Nephron (organoid): ENCODE results near the gene GTPBP4.
"Not testable (repeated sequence)": the region's sequence is repeated elsewhere in the genome, so short reads cannot be mapped to it uniquely, and the experiment has no call there.

Source experiments
- H3K27ac Mint-ChIP-seq, 3 experiments: 2 replicates each; pipeline ENCODE4 v1.8.0; 2020; ENCODE audit warnings: mixed read lengths in 3 of 3, mild to moderate bottlenecking in 2 of 3, moderate library complexity in 1 of 3
- H3K27me3 Mint-ChIP-seq: 2 replicates; pipeline ENCODE4 v1.8.0; 2021; ENCODE audit warnings: low read depth, mild to moderate bottlenecking, moderate library complexity, mixed read lengths
- H3K36me3 Mint-ChIP-seq: 2 replicates; pipeline ENCODE4 v1.8.0; 2020; ENCODE audit warnings: low read depth, mixed read lengths
- H3K4me1 Mint-ChIP-seq: 2 replicates; pipeline ENCODE4 v1.8.0; 2020; ENCODE audit warnings: mixed read lengths
- H3K4me3 Mint-ChIP-seq, 3 experiments: 2 replicates each; pipeline ENCODE4 v1.8.0; 2020; ENCODE audit warnings: mild to moderate bottlenecking in 3 of 3, mixed read lengths in 3 of 3, moderate library complexity in 2 of 3
- H3K9me3 Mint-ChIP-seq: 2 replicates; pipeline ENCODE4 v1.8.0; 2020; ENCODE audit warnings: mixed read lengths
- TF ChIP-seq, protein P1 (sequence below), 3 experiments: fragments of 200-600 bp; sonication (generic); IDR thresholded peaks; one replicate each; pipeline ENCODE4 v1.5.0; 2021; ENCODE audit warnings: antibody characterized with exemption in 3 of 3; ENCODE audit not compliant: unreplicated experiment in 3 of 3

Gene GTPBP4

GRCh38 chr10:1003884-1004670 lies 15.8 kb downstream of the GTPBP4 start:
- peaks cover 28% of the 10 kb centered on the region for H3K9me3 Mint-ChIP-seq
- H3K36me3 Mint-ChIP-seq: peaks cover 90% of the 10 kb centered on the region
- TF ChIP-seq, protein P1, sequence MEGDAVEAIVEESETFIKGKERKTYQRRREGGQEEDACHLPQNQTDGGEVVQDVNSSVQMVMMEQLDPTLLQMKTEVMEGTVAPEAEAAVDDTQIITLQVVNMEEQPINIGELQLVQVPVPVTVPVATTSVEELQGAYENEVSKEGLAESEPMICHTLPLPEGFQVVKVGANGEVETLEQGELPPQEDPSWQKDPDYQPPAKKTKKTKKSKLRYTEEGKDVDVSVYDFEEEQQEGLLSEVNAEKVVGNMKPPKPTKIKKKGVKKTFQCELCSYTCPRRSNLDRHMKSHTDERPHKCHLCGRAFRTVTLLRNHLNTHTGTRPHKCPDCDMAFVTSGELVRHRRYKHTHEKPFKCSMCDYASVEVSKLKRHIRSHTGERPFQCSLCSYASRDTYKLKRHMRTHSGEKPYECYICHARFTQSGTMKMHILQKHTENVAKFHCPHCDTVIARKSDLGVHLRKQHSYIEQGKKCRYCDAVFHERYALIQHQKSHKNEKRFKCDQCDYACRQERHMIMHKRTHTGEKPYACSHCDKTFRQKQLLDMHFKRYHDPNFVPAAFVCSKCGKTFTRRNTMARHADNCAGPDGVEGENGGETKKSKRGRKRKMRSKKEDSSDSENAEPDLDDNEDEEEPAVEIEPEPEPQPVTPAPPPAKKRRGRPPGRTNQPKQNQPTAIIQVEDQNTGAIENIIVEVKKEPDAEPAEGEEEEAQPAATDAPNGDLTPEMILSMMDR (IDR thresholded peaks at IDR 0.05; ENCODE audit: unreplicated experiment in 3 of 3): no peak
- H3K4me3 Mint-ChIP-seq: no peak overlapping the region
- no peaks in the 10 kb centered on the region for H3K27me3 Mint-ChIP-seq
- no peaks in the 10 kb centered on the region for H3K4me1 Mint-ChIP-seq
- H3K27ac Mint-ChIP-seq: no peak overlapping the region

DNA sequence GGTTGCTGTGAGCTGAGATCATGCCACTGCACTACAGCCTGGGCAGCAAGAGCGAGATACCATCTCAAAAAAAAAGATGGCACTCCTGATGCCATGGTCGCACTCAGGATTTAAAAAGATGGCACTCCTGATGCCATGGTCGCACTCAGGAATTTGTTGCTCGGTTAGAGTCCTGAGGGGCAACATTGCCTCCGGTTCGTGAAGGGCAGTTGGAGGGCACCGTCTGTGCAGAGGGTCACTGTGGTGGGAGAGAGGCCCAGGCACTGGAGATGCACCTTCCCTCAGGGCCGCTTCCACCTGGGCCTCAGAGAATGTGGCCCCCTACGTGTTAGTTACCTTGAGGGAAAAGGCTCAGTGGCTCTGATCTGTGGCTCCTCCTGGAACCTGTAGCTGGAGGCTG lies 18.3 kb downstream of the GTPBP4 start:
- Mint-ChIP-seq H3K27ac (no peak overlapping the region), H3K4me3 (no peak overlapping the region), H3K27me3 (no peaks in the 10 kb centered on the region), H3K9me3 (peaks cover 16% of the 10 kb centered on the region), H3K36me3 (peaks cover 85% of the 10 kb centered on the region), H3K4me1 (no peaks in the 10 kb centered on the region)
- TF ChIP-seq, protein P1 (IDR thresholded peaks at IDR 0.05; ENCODE audit: unreplicated experiment in 3 of 3): no peak

- Mint-ChIP-seq H3K9me3 (peaks cover 9% of the 10 kb centered on the region), H3K27ac (no peak overlapping the region), H3K27me3 (no peaks in the 10 kb centered on the region), H3K4me1 (no peaks in the 10 kb centered on the region), H3K4me3 (no peak overlapping the region), H3K36me3 (peaks cover 85% of the 10 kb centered on the region)
- TF ChIP-seq, protein P1 (IDR thresholded peaks at IDR 0.05; ENCODE audit: unreplicated experiment in 3 of 3): no peak
Observed at GRCh38 chr10:1007583-1007982, 19.3 kb downstream of the GTPBP4 start.

GRCh38 chr10:1009071-1009494 lies 20.8 kb downstream of the GTPBP4 start:
- Mint-ChIP-seq H3K4me1 (no peaks in the 10 kb centered on the region), H3K36me3 (peaks cover 81% of the 10 kb centered on the region), H3K27ac (no peak overlapping the region), H3K9me3 (no peaks in the 10 kb centered on the region), H3K4me3 (no peak overlapping the region), H3K27me3 (no peaks in the 10 kb centered on the region)
- TF ChIP-seq, protein P1 (IDR thresholded peaks at IDR 0.05; ENCODE audit: unreplicated experiment in 3 of 3): no peak

DNA sequence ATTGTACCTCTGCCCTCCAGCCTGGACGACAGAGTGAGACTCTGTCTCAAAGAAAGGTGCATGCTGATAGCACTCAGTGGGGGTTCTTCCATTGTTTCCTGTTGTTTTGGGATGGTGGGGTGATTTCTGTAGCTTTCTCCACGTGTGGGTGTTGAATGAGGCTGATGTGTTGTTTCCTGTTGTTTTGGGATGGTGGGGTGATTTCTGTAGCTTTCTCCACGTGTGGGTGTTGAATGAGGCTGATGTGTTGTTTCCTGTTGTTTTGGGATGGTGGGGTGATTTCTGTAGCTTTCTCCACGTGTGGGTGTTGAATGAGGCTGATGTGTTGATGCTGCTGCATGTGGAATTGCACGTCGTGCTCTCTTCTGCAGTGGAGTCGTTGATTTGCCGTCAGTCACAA lies 21.7 kb downstream of the GTPBP4 start:
- not testable (repeated sequence) for H3K9me3 Mint-ChIP-seq, H3K4me1 Mint-ChIP-seq, H3K27ac Mint-ChIP-seq, H3K4me3 Mint-ChIP-seq, H3K27me3 Mint-ChIP-seq
- peaks cover 84% of the 10 kb centered on the region for H3K36me3 Mint-ChIP-seq

DNA sequence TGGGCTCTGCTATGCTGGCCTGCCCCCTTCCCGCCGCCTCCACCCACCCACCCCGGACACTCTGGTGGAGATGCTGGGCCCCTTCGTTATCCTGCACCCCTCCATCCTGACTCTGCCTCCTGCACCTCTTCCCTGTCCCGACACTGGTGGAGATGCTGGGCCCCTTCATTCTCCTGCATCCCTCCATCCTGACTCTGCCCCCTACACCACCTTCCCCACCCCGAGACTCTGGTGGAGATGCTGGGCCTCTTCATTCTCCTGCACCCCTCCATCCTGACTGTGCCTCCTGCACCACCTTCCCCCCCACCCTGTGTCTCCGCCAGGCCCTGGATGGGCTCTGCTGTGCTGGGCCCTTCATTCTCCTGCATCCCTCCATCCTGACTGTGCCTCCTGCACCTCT lies 22.5 kb downstream of the GTPBP4 start:
- H3K36me3 Mint-ChIP-seq: peaks cover 81% of the 10 kb centered on the region
- no peak overlapping the region for H3K4me3 Mint-ChIP-seq
- no peak overlapping the region for H3K27ac Mint-ChIP-seq
- no peaks in the 10 kb centered on the region for H3K9me3 Mint-ChIP-seq
- no peaks in the 10 kb centered on the region for H3K4me1 Mint-ChIP-seq
- no peaks in the 10 kb centered on the region for H3K27me3 Mint-ChIP-seq
- TF ChIP-seq, protein P1 (IDR thresholded peaks at IDR 0.05; ENCODE audit: unreplicated experiment in 3 of 3): no peak
